ENCODE measurements around the gene MICU2. TPM values are rescaled to one million over a fixed set of nuclear protein-coding genes. Genes with fewer than 3 reads are reported as not detected.
A peak's percentile ranks its signal among the peaks of the same experiment; 100 is the strongest.

The MICU2 gene
- total RNA-seq, 2 experiments from 2014 or later, result 34.6 to 35.1 TPM

DNA sequence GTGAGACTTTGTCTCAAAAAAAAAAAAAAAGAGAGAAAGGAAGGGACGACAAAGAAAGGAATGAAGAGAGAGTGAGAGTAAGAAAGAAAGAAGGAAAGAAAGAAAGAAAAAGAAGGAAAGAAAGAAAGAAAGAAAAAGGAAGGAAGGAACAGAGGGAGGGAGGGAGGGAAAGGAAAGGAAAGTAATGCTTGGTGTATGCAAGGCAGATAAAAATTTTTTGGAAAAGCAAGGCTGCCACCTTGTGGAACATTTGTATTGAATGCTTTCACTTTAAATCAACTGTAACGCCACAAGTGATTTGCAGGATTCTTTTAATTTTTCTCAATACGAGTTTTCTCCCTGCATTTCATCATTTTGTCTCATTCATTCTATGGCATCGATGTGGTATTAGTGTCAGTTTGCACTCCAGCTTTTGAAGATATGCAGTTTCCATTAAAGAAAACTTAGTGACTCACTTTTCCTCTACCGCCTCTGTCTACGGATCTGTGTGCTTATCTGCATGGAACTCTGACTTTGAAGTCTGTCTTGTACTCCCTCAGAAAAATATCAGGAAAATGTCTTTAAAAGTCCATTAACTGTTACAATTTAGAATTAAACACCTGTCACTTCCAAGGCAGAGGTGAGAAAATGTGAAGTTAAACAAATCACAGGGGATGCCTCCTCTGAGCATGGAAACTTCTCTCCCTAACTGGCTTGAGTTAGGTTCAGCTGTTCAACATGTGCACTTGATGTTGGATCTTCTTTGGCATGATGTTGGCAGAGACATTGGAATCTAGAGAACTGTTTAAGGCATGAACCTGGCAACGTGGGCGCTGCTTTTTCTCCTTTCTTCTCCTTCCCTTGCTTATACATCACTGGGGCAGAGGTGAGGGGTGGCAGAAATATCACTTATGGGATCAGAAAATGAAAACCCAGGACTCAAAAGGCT lies 124.8 kb downstream of the MICU2 start:
- peak; percentile 56 for ATAC-seq
- no peaks in the 10 kb centered on the region for H3K9me3 Mint-ChIP-seq (ENCODE audit: low read depth)
- H3K36me3 Mint-ChIP-seq, result no peaks in the 10 kb centered on the region
- CTCF ChIA-PET, result interaction anchor here (0.5 to 9.5 kb wide), 13 partner anchors 11 to 584 kb away, joined by 3 to 131 read pairs (median 3); partner anchors contain the start of genes MICU2 and ZDHHC20
- peak; percentile 65 for DNase-seq
- peak overlapping the region; percentile 8 for H3K4me3 Mint-ChIP-seq
- peaks cover 25% of the 10 kb centered on the region for H3K4me1 Mint-ChIP-seq
- peaks cover 10% of the 10 kb centered on the region for H3K27me3 Mint-ChIP-seq
- no peak overlapping the region for H3K27ac Mint-ChIP-seq

DNA sequence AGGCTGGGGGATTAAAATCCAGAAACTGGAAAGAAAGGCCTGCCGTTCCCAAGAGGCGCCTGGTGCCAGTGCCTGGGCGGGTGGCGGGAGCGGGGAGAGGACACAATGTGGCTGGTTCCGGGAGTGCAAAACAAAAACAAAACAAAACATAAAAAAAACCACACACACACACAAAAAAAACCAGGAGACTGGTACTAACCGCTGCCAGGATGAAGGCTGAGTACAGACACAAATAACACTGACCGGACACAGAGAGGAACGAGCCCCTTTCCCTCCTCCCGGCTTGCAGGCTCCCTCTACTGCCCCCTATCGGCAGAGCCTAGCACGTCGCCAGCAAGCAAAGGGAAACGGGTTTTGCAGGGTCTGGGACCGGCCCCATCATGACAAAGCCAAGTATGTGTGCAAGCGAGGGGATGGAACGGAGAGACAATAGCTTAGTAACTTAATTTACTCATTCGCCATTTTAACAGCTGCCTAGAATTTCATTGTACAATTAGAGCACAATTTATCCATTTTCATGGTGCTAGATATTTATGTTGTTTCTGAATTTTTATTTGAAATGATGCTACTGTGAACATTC lies 127.0 kb downstream of the MICU2 start:
- H3K36me3 Mint-ChIP-seq, result no peaks in the 10 kb centered on the region
- H3K4me3 Mint-ChIP-seq, result peak overlapping the region; percentile 79
- ATAC-seq (peak; percentile 85), DNase-seq (peak; percentile 90)
- peaks cover 10% of the 10 kb centered on the region for H3K27me3 Mint-ChIP-seq
- CTCF ChIA-PET, result interaction anchor here (0.6 to 9.5 kb wide), 43 partner anchors 9 to 985 kb away, joined by 3 to 131 read pairs (median 3); partner anchors contain the start of genes MICU2, MRPL57, SKA3 and ZDHHC20
- H3K9me3 Mint-ChIP-seq (ENCODE audit: low read depth), result no peaks in the 10 kb centered on the region
- H3K27ac Mint-ChIP-seq, result peak overlapping the region; percentile 67
- H3K4me1 Mint-ChIP-seq, result peaks cover 25% of the 10 kb centered on the region

- DNase-seq, result no peak
- H3K4me1 Mint-ChIP-seq, result peaks cover 23% of the 10 kb centered on the region
- no peak overlapping the region for H3K27ac Mint-ChIP-seq
- ATAC-seq, result no peak
- no peak overlapping the region for H3K4me3 Mint-ChIP-seq
- H3K36me3 Mint-ChIP-seq, result peaks cover 2% of the 10 kb centered on the region
- CTCF ChIA-PET, result interaction anchor here (3.4 to 9.5 kb wide), 2 partner anchors 16 to 179 kb away, joined by 28 to 131 read pairs; partner anchors contain the start of gene ZDHHC20
- peaks cover 12% of the 10 kb centered on the region for H3K27me3 Mint-ChIP-seq
- H3K9me3 Mint-ChIP-seq (ENCODE audit: low read depth), result peaks cover 4% of the 10 kb centered on the region
These were observed 128.9 kb downstream of the MICU2 start for GRCh38 chr13:21475115-21475514.

DNA sequence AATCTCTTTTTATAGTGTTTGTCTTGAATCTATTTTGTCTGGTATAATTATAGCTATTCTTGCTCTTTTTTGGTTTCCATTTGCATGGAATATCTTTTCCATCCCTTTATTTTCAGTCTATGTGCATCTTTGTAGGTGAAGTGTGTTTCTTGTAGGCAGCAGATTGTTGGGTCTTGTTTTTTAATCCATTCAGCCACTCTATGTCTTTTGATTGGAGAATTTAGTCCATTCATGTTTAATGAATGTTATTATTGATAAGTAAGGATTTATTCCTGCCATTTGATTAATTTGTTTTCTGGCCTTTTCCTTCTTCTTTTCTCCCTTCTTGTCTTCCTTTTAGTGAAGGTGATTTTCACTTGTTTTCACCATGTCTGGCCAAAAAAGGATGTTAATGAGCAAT lies 133.2 kb downstream of the MICU2 start:
- Mint-ChIP-seq H3K4me3 (no peak overlapping the region), H3K27me3 (peaks cover 14% of the 10 kb centered on the region), H3K4me1 (no peaks in the 10 kb centered on the region), H3K27ac (no peak overlapping the region), H3K9me3 (ENCODE audit: low read depth) (peaks cover 6% of the 10 kb centered on the region), H3K36me3 (peaks cover 6% of the 10 kb centered on the region)
- DNase-seq (no peak), ATAC-seq (no peak)
- CTCF ChIA-PET, result no interaction called here

DNA sequence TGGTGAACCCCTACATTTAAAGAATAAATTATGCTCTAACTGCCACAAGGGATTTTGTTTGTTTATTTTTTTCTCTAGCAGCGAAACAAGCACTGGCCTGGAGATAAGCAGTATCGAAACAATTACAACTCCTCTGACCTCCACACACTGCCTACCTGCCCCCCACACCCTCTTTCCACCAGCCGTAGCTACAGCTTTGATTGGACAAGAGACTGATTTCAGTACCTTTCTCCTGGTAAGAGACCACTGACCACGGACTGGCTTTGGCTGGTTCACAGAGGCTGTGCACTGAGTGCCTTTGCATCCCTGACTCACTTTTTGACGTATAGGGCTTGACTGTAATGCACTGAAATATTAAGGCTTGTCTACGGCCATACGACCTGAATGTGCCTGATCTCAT lies 137.4 kb downstream of the MICU2 start:
- CTCF ChIA-PET, result interaction anchor here (0.6 kb wide), 1 partner anchor 537 kb away, joined by 3 read pairs; no protein-coding TSS in a partner anchor
- Mint-ChIP-seq H3K4me3 (no peak overlapping the region), H3K4me1 (no peaks in the 10 kb centered on the region), H3K27me3 (peaks cover 11% of the 10 kb centered on the region), H3K9me3 (ENCODE audit: low read depth) (peaks cover 6% of the 10 kb centered on the region), H3K27ac (no peak overlapping the region), H3K36me3 (peaks cover 5% of the 10 kb centered on the region)
- DNase-seq (no peak), ATAC-seq (no peak)

DNA sequence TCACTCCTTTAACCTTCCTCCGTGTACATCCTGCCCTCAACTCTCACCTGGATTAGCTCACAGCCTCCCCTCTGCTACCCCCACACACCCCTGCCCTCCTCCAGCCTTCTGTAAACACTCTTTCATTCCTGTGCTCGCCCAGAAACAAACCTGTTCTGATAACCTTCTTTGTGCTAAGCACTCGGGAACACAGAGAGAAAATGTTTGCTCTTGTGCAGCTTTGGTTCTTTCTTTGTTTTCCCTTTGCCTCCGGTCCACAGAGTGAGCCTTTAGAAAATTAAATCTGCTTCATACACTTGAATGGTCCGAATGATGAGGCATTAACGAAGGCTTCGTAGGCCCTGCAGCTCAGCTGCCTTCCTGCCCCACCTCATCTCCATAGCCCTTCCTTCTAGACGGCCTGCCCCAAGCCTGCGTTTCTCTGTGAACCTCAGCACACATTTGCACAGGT lies 138.2 kb downstream of the MICU2 start:
- H3K36me3 Mint-ChIP-seq, result peaks cover 4% of the 10 kb centered on the region
- no peak for DNase-seq
- no peaks in the 10 kb centered on the region for H3K4me1 Mint-ChIP-seq
- H3K27me3 Mint-ChIP-seq, result peaks cover 9% of the 10 kb centered on the region
- peaks cover 5% of the 10 kb centered on the region for H3K9me3 Mint-ChIP-seq (ENCODE audit: low read depth)
- CTCF ChIA-PET, result no interaction called here
- H3K4me3 Mint-ChIP-seq, result no peak overlapping the region
- ATAC-seq, result no peak
- H3K27ac Mint-ChIP-seq, result no peak overlapping the region

GRCh38 chr13:21463424-21463823 lies 140.5 kb downstream of the MICU2 start:
- ATAC-seq, result no peak

GRCh38 chr13:21461131-21461530 lies 142.8 kb downstream of the MICU2 start:
- peaks cover 4% of the 10 kb centered on the region for H3K36me3 Mint-ChIP-seq
- no peak overlapping the region for H3K27ac Mint-ChIP-seq
- H3K27me3 Mint-ChIP-seq, result no peaks in the 10 kb centered on the region
- CTCF ChIA-PET, result interaction anchor here (1.8 to 5.8 kb wide), 2 partner anchors 16 to 163 kb away, joined by 6 to 28 read pairs; no protein-coding TSS in a partner anchor
- H3K9me3 Mint-ChIP-seq (ENCODE audit: low read depth), result no peaks in the 10 kb centered on the region
- no peak overlapping the region for H3K4me3 Mint-ChIP-seq
- H3K4me1 Mint-ChIP-seq, result peaks cover 21% of the 10 kb centered on the region
- ATAC-seq (no peak), DNase-seq (no peak)

More at GRCh38 chr13:21463424-21463823, 140.5 kb downstream of the MICU2 start:
- H3K4me3 Mint-ChIP-seq, result no peak overlapping the region
- no peak overlapping the region for H3K27ac Mint-ChIP-seq
- no peaks in the 10 kb centered on the region for H3K36me3 Mint-ChIP-seq
- CTCF ChIA-PET, result interaction anchor here (1.3 kb wide), 1 partner anchor 14 kb away, joined by 3 read pairs; no protein-coding TSS in a partner anchor
- peaks cover 5% of the 10 kb centered on the region for H3K4me1 Mint-ChIP-seq
- H3K27me3 Mint-ChIP-seq, result peaks cover 2% of the 10 kb centered on the region
- H3K9me3 Mint-ChIP-seq (ENCODE audit: low read depth), result no peaks in the 10 kb centered on the region
- no peak for DNase-seq

GRCh38 chr13:21458813-21459701 lies 144.9 kb downstream of the MICU2 start, which contains the start of gene ZDHHC20:
TSS of gene ZDHHC20 (minus strand) at chr13:21459303. CDS start at chr13:21459171, 132 bp downstream.
- peak within 1 kb of the TSS; percentile 90 for H3K27ac Mint-ChIP-seq
- ATAC-seq (peak; percentile 89), DNase-seq (peak; percentile 89)
- CTCF ChIA-PET, result interaction anchor here (1.0 to 5.8 kb wide), 8 partner anchors 18 to 348 kb away, joined by 3 to 28 read pairs (median 4); partner anchors contain the start of genes MRPL57 and SKA3
- no peaks in the 10 kb centered on the region for H3K27me3 Mint-ChIP-seq
- H3K4me3 Mint-ChIP-seq, result peak within 1 kb of the TSS; percentile 89
- H3K36me3 Mint-ChIP-seq, result peaks cover 13% of the 10 kb centered on the region
- peaks cover 34% of the 10 kb centered on the region for H3K4me1 Mint-ChIP-seq
- H3K9me3 Mint-ChIP-seq (ENCODE audit: low read depth), result peaks cover 7% of the 10 kb centered on the region

DNA sequence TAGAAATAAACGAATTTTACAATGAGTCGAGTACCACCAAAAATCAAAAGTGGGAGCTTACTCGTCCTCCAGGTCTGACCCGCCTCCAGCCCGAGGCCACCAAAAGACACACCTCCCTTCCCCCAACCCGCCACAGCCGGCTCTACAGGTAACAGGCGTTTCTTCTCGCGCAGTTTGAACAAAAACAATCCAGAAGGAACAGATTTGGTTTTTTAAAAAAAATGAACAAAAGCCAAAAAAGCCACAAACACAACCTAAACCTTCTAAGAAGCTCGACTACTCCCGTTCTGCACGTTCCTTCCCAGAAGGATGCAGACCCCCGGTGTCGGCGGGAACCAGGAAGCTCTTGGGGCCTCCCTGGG lies 145.5 kb downstream of the MICU2 start:
- Mint-ChIP-seq H3K27me3 (no peaks in the 10 kb centered on the region), H3K4me1 (peaks cover 35% of the 10 kb centered on the region), H3K4me3 (peak overlapping the region; percentile 89), H3K36me3 (peaks cover 14% of the 10 kb centered on the region), H3K9me3 (ENCODE audit: low read depth) (peaks cover 7% of the 10 kb centered on the region), H3K27ac (peak overlapping the region; percentile 90)
- CTCF ChIA-PET, result interaction anchor here (1.2 to 5.8 kb wide), 6 partner anchors 18 to 348 kb away, joined by 3 to 28 read pairs (median 6); partner anchors contain the start of genes MRPL57 and SKA3
- peak; percentile 78 for DNase-seq
- peak; percentile 37 for ATAC-seq

DNA sequence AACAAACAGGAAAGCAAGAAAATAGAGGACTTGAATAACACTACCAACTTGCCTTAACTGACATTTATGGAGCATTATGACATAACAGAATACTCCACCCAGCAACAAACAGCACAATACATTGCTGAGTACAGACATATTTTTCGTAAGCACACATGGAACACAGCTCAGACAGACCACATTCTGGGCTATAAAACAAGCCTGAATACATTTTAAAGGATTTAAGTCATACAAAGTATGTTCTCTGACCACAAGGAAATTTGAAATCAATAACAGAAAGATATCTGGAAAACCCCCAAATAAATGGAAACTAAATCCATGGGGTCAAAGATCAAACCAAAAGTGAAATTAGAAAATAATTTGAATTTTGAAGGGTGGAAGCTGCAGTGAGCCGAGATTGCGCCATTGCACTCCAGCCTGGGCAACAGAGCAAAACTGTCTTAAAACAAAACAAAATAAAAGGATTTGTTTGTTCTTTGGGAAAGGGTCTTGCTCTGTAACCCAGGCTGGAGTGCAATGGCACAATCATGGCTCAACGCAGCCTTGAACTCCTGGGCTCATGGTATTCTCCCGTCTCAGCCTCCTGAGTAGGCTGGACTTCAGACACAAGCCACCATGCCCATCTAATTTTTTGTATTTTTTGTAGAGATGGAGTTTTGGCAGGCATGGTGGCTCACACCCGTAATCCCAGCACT lies 150.4 kb downstream of the MICU2 start:
- H3K9me3 Mint-ChIP-seq (ENCODE audit: low read depth), result peaks cover 11% of the 10 kb centered on the region
- no peak for DNase-seq
- H3K36me3 Mint-ChIP-seq, result peaks cover 40% of the 10 kb centered on the region
- no peaks in the 10 kb centered on the region for H3K27me3 Mint-ChIP-seq
- H3K4me3 Mint-ChIP-seq, result no peak overlapping the region
- CTCF ChIA-PET, result no interaction called here
- no peak for ATAC-seq
- no peak overlapping the region for H3K27ac Mint-ChIP-seq
- H3K4me1 Mint-ChIP-seq, result peaks cover 35% of the 10 kb centered on the region

GRCh38 chr13:21450936-21451335 lies 153.0 kb downstream of the MICU2 start:
- CTCF ChIA-PET, result no interaction called here
- H3K9me3 Mint-ChIP-seq (ENCODE audit: low read depth), result peaks cover 11% of the 10 kb centered on the region
- H3K4me3 Mint-ChIP-seq, result no peak overlapping the region
- H3K27ac Mint-ChIP-seq, result no peak overlapping the region
- ATAC-seq, result no peak
- peaks cover 46% of the 10 kb centered on the region for H3K36me3 Mint-ChIP-seq
- H3K4me1 Mint-ChIP-seq, result peaks cover 19% of the 10 kb centered on the region
- no peaks in the 10 kb centered on the region for H3K27me3 Mint-ChIP-seq
- no peak for DNase-seq
